ENCODE results near the gene PRPSAP1. TPM values are rescaled to one million over a fixed set of nuclear protein-coding genes. Genes with fewer than 3 reads are reported as not detected.
A peak's percentile ranks its signal among the peaks of the same experiment; 100 is the strongest.

Gene PRPSAP1
- total RNA-seq, 2 experiments from 2014 or later, result 10.8 to 12.1 TPM

- Mint-ChIP-seq H3K9me3 (no peaks in the 10 kb centered on the region), H3K4me3 (peak within 1 kb of the TSS; percentile 93), H3K4me1 (ENCODE audit: low read depth) (peaks cover 64% of the 10 kb centered on the region), H3K36me3 (ENCODE audit: low read depth) (peaks cover 41% of the 10 kb centered on the region), H3K27ac (peak within 1 kb of the TSS; percentile 98), H3K27me3 (no peaks in the 10 kb centered on the region)
- H3K27me3 ChIP-seq (ENCODE audit: control insufficient read depth in 1 of 2, insufficient read depth in 2 of 2, low read length in 2 of 2), result no peaks in the 10 kb centered on the region
- H3K27ac ChIP-seq (ENCODE audit: low read depth in 1 of 2, low read length in 2 of 2), result peak within 1 kb of the TSS; percentile 77 to 91
- ChIA-PET CTCF (interaction anchor here (0.7 to 6.5 kb wide), 8 partner anchors 14 to 251 kb away, joined by 3 to 29 read pairs (median 8); partner anchors contain the start of gene SPHK1), POLR2A (interaction anchor here (0.7 to 14.0 kb wide), 30 partner anchors 8 to 485 kb away, joined by 3 to 394 read pairs (median 5); partner anchors contain the start of genes EXOC7, FOXJ1, RNF157 and SRP68)
- peak within 1 kb of the TSS; percentile 73 for H3K4me3 ChIP-seq (ENCODE audit: low read length)
- ATAC-seq (ENCODE audit: poor library complexity) (peak; percentile 80), DNase-seq (peak; percentile 96 to 99 (median 98))
- no peak for TF ChIP-seq CTCF (IDR thresholded peaks at IDR 0.05)
- intact Hi-C loops (cut with DNase I, micrococcal nuclease), result loop anchor here (1.0 to 5.0 kb wide), 5 partner anchors 24 to 123 kb away; partner anchors contain the start of genes RNF157 (in 2 of the 2) and FOXJ1 (in 1 of the 2)
- H3K4me1 ChIP-seq (ENCODE audit: insufficient read depth, low read length), result peaks cover 70% of the 10 kb centered on the region
- H3K9me3 ChIP-seq (ENCODE audit: control insufficient read depth in 1 of 2, insufficient read depth in 1 of 2, low read length in 2 of 2), result no peaks in the 10 kb centered on the region
- peaks cover 37% of the 10 kb centered on the region for H3K36me3 ChIP-seq (ENCODE audit: insufficient read depth, low read length)
Measured at GRCh38 chr17:76264755-76265623, 88.7 kb downstream of the PRPSAP1 start, which contains the start of gene UBALD2. Gene UBALD2, plus strand, starts transcription at chr17:76265348. Its CDS starts 158 bp downstream, at chr17:76265506.

GRCh38 chr17:76264425-76264754 lies 89.3 kb downstream of the PRPSAP1 start:
- Mint-ChIP-seq H3K4me1 (ENCODE audit: low read depth) (peaks cover 58% of the 10 kb centered on the region), H3K36me3 (ENCODE audit: low read depth) (peaks cover 35% of the 10 kb centered on the region), H3K4me3 (peak overlapping the region; percentile 93), H3K27me3 (no peaks in the 10 kb centered on the region), H3K9me3 (no peaks in the 10 kb centered on the region), H3K27ac (peak overlapping the region; percentile 91)
- H3K27ac ChIP-seq (ENCODE audit: low read depth in 1 of 2, low read length in 2 of 2), result peak overlapping the region; percentile 59 to 61
- ChIA-PET POLR2A (interaction anchor here (0.7 to 14.0 kb wide), 29 partner anchors 8 to 485 kb away, joined by 3 to 394 read pairs (median 5); partner anchors contain the start of genes EXOC7, FOXJ1, RNF157 and SRP68), CTCF (interaction anchor here (0.7 to 6.5 kb wide), 8 partner anchors 15 to 250 kb away, joined by 3 to 29 read pairs (median 8); partner anchors contain the start of gene SPHK1)
- H3K9me3 ChIP-seq (ENCODE audit: control insufficient read depth in 1 of 2, insufficient read depth in 1 of 2, low read length in 2 of 2), result no peaks in the 10 kb centered on the region
- H3K4me1 ChIP-seq (ENCODE audit: insufficient read depth, low read length), result peaks cover 64% of the 10 kb centered on the region
- ATAC-seq (ENCODE audit: poor library complexity), result no peak
- TF ChIP-seq CTCF (IDR thresholded peaks at IDR 0.05), result no peak
- no peaks in the 10 kb centered on the region for H3K27me3 ChIP-seq (ENCODE audit: control insufficient read depth in 1 of 2, insufficient read depth in 2 of 2, low read length in 2 of 2)
- no peak for DNase-seq
- peaks cover 31% of the 10 kb centered on the region for H3K36me3 ChIP-seq (ENCODE audit: insufficient read depth, low read length)
- intact Hi-C loops (cut with DNase I, micrococcal nuclease), result loop anchor here in 1 of 2 experiments (1.0 to 2.0 kb wide), 2 partner anchors 24 to 65 kb away; partner anchors contain the start of gene RNF157
- peak overlapping the region; percentile 19 for H3K4me3 ChIP-seq (ENCODE audit: low read length)

GRCh38 chr17:76263896-76264295 lies 89.8 kb downstream of the PRPSAP1 start:
- peaks cover 30% of the 10 kb centered on the region for H3K36me3 Mint-ChIP-seq (ENCODE audit: low read depth)
- no peak overlapping the region for H3K4me3 ChIP-seq (ENCODE audit: low read length)

More at GRCh38 chr17:76263896-76264295, 89.8 kb downstream of the PRPSAP1 start:
- intact Hi-C loops (cut with DNase I, micrococcal nuclease), result loop anchor here in 1 of 2 experiments (1.0 to 2.0 kb wide), 2 partner anchors 23 to 65 kb away; partner anchors contain the start of gene RNF157
- Mint-ChIP-seq H3K4me3 (peak overlapping the region; percentile 93), H3K9me3 (no peaks in the 10 kb centered on the region), H3K27me3 (no peaks in the 10 kb centered on the region), H3K4me1 (ENCODE audit: low read depth) (peaks cover 53% of the 10 kb centered on the region), H3K27ac (peak overlapping the region; percentile 91)
- Histone ChIP-seq H3K27me3 (ENCODE audit: control insufficient read depth in 1 of 2, insufficient read depth in 2 of 2, low read length in 2 of 2) (no peaks in the 10 kb centered on the region), H3K27ac (ENCODE audit: low read depth in 1 of 2, low read length in 2 of 2) (peak overlapping the region in 1 of 2 donors; percentile 37), H3K36me3 (ENCODE audit: insufficient read depth, low read length) (peaks cover 26% of the 10 kb centered on the region), H3K4me1 (ENCODE audit: insufficient read depth, low read length) (peaks cover 59% of the 10 kb centered on the region), H3K9me3 (ENCODE audit: control insufficient read depth in 1 of 2, insufficient read depth in 1 of 2, low read length in 2 of 2) (no peaks in the 10 kb centered on the region)
- ATAC-seq (ENCODE audit: poor library complexity) (no peak), DNase-seq (peak in 1 of 14 experiments; percentile 18)
- TF ChIP-seq CTCF (IDR thresholded peaks at IDR 0.05), result no peak
- ChIA-PET CTCF (interaction anchor here (0.8 to 6.5 kb wide), 9 partner anchors 10 to 250 kb away, joined by 3 to 29 read pairs (median 7); no protein-coding TSS in a partner anchor), POLR2A (interaction anchor here (0.7 to 14.0 kb wide), 9 partner anchors 10 to 473 kb away, joined by 3 to 394 read pairs (median 19); partner anchors contain the start of genes FOXJ1, RNF157 and SRSF2)
